Hepatocyte (in vitro differentiated cells): ENCODE measurements around the gene C20orf144. TPM values are rescaled to one million over a fixed set of nuclear protein-coding genes. Genes with fewer than 3 reads are reported as not detected.
"Not testable (repeated sequence)": the region's sequence is repeated elsewhere in the genome, so short reads cannot be mapped to it uniquely, and the experiment has no call there.

Experiments
- DNase-seq: peaks from one replicate; pipeline ENCODE4 v3.0.0-alpha.2; 2016; ENCODE audit warnings: low spot score
- H2AFZ ChIP-seq: fragments of 200-600 bp; sonication (generic); 2 replicates; pipeline ENCODE4 v1.6.0; 2016; ENCODE audit warnings: antibody characterized with exemption, mild to moderate bottlenecking
- H3K27ac ChIP-seq: fragments of 200-600 bp; sonication (generic); 2 replicates; pipeline ENCODE4 v1.5.1; 2016; ENCODE audit warnings: mild to moderate bottlenecking
- H3K27me3 ChIP-seq: fragments of 200-600 bp; sonication (generic); 2 replicates; pipeline ENCODE4 v1.6.1; 2016
- H3K36me3 ChIP-seq: fragments of 200-600 bp; sonication (generic); replicated peaks from 2 replicates; pipeline ENCODE4 v1.5.1; 2016; ENCODE audit warnings: low read depth; ENCODE audit not compliant: insufficient read depth
- H3K4me1 ChIP-seq: fragments of 200-600 bp; sonication (generic); 2 replicates; pipeline ENCODE4 v1.5.1; 2016; ENCODE audit warnings: mild to moderate bottlenecking, moderate library complexity; ENCODE audit not compliant: insufficient read depth
- H3K4me2 ChIP-seq: fragments of 200-600 bp; sonication (generic); 2 replicates; pipeline ENCODE4 v1.6.0; 2016
- H3K4me3 ChIP-seq: fragments of 200-600 bp; sonication (generic); 2 replicates; pipeline ENCODE4 v1.5.1; 2016; ENCODE audit warnings: mild to moderate bottlenecking
- H3K79me2 ChIP-seq: fragments of 200-600 bp; sonication (generic); 2 replicates; pipeline ENCODE4 v1.6.0; 2017; ENCODE audit warnings: mild to moderate bottlenecking
- H3K9me2 ChIP-seq: fragments of 200-600 bp; sonication (generic); replicated peaks from 2 replicates; pipeline ENCODE4 v1.6.0; 2017; ENCODE audit warnings: mild to moderate bottlenecking; ENCODE audit not compliant: insufficient read depth
- H3K9me3 ChIP-seq: fragments of 200-600 bp; sonication (generic); 2 replicates; pipeline ENCODE4 v1.5.1; 2016; ENCODE audit warnings: low read depth, mild to moderate bottlenecking
- H4K20me1 ChIP-seq: fragments of 200-600 bp; sonication (generic); 2 replicates; pipeline ENCODE4 v1.6.0; 2016; ENCODE audit warnings: mild to moderate bottlenecking; ENCODE audit not compliant: insufficient read depth, poor library complexity, severe bottlenecking
- CTCF ChIP-seq: fragments of 200-600 bp; sonication (generic); IDR thresholded peaks from 2 replicates; pipeline ENCODE4 v1.5.1; 2016; ENCODE audit warnings: antibody characterized with exemption, mild to moderate bottlenecking; ENCODE audit not compliant: poor library complexity
- EZH2 ChIP-seq: fragments of 200-600 bp; sonication (generic); IDR thresholded peaks from 2 replicates; pipeline ENCODE4 v1.6.1; 2016; ENCODE audit warnings: antibody characterized with exemption, mild to moderate bottlenecking, borderline replicate concordance
- EZH2phosphoT487 ChIP-seq: fragments of 200-600 bp; sonication (generic); IDR thresholded peaks from one replicate; pipeline ENCODE4 v1.6.1; 2018; ENCODE audit warnings: antibody characterized with exemption, mild to moderate bottlenecking, low read depth, moderate library complexity; ENCODE audit not compliant: unreplicated experiment, severe bottlenecking
- WGBS: methylation state at CpG from one replicate; pipeline ENCODE4 v1.1.6; 2016; ENCODE audit warnings: low lambda C conversion rate; ENCODE audit errors: missing lambda C conversion rate; 5-methylcytosine and 5-hydroxymethylcytosine counted together
- polyA plus RNA-seq: library from polyadenylated mRNA; unstranded; fragments of >200 nt; fragmentation: Nextera tagmentation; extraction: Ambion mirVana; gene quantifications from 2 replicates; pipeline ENCODE4 v1.2.1, GENCODE V29; 2016
- total RNA-seq: library from RNA; depleted of rRNA; stranded (reverse); fragments of >200 nt; gene quantifications from 2 replicates; pipeline ENCODE4 v1.2.3, GENCODE V29; 2014

The C20orf144 gene
- total and polyA plus RNA-seq, 2 experiments from 2014 or later = 0.30 to 0.46 TPM

DNA sequence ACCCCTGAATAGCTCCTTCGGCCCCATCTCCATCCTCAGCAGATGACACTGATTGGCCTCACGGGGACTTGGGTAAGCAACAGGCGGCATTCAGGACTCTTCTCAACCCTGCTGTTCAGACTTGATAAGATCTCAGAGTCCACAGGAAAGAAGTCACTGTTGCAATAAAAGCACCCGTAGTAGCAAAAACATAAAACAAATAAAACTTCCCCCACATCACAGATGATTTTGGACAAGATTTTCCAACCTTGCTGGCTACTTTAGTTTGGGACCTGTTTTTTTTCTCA, 17.1 kb upstream of the C20orf144 start:
- Histone ChIP-seq H3K27me3 (no peaks in the 10 kb centered on the region), H3K9me2 (no peaks in the 10 kb centered on the region), H4K20me1 (no peaks in the 10 kb centered on the region), H3K27ac (no peak overlapping the region), H3K4me3 (no peak overlapping the region), H3K4me1 (no peaks in the 10 kb centered on the region), H3K36me3 (no peaks in the 10 kb centered on the region), H3K4me2 (no peak overlapping the region), H3K9me3 (no peaks in the 10 kb centered on the region), H3K79me2 (no peaks in the 10 kb centered on the region), H2AFZ (no peak overlapping the region)
- WGBS = 79% methylated on average over 4 of the region's 4 CpGs
- TF ChIP-seq EZH2phosphoT487 (no peak), CTCF (no peak), EZH2 (no peak)
- no peak for DNase-seq

DNA sequence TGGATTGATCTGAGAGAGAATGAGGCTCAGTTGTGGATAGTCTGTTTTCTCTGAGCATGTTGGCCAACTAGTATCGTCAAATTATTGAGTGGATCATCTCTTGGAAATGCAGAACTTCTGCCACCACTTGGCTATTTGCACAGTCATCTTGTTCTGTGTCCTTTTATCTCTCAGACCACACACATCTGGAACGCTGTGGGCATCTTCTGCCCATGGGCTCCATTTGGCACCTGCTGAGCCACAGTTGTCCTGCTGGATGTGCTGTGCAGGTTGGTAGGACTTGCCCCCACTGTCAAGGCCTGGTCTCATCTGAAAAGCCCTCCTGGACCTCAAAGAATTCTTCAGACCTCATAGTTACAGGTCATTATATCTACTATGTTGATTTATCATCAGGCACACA, 16.7 kb upstream of the C20orf144 start:
- H4K20me1 ChIP-seq = no peaks in the 10 kb centered on the region
- H3K27ac ChIP-seq = no peak overlapping the region
- no peaks in the 10 kb centered on the region for H3K27me3 ChIP-seq
- H2AFZ ChIP-seq = no peak overlapping the region
- no peak for DNase-seq
- no peaks in the 10 kb centered on the region for H3K36me3 ChIP-seq
- no peaks in the 10 kb centered on the region for H3K9me2 ChIP-seq
- H3K4me1 ChIP-seq = no peaks in the 10 kb centered on the region
- H3K4me2 ChIP-seq = no peak overlapping the region
- TF ChIP-seq EZH2phosphoT487 (no peak), EZH2 (no peak)
- H3K9me3 ChIP-seq = no peaks in the 10 kb centered on the region
- H3K4me3 ChIP-seq = no peak overlapping the region
- H3K79me2 ChIP-seq = no peaks in the 10 kb centered on the region
- 96% methylated on average over 2 of the region's 2 CpGs for WGBS

GRCh38 chr20:33646191-33646590, 15.9 kb upstream of the C20orf144 start:
- H3K4me2 ChIP-seq = no peak overlapping the region
- no peaks in the 10 kb centered on the region for H3K9me3 ChIP-seq
- WGBS = over 99% methylated on average over 5 of the region's 5 CpGs
- H3K4me3 ChIP-seq = no peak overlapping the region
- no peak for TF ChIP-seq CTCF
- TF ChIP-seq EZH2phosphoT487 = no peak
- TF ChIP-seq EZH2 = no peak
- H3K79me2 ChIP-seq = no peaks in the 10 kb centered on the region
- no peak for DNase-seq
- no peaks in the 10 kb centered on the region for H4K20me1 ChIP-seq
- no peak overlapping the region for H3K27ac ChIP-seq
- H2AFZ ChIP-seq = no peak overlapping the region
- no peaks in the 10 kb centered on the region for H3K4me1 ChIP-seq
- no peaks in the 10 kb centered on the region for H3K36me3 ChIP-seq
- H3K27me3 ChIP-seq = no peaks in the 10 kb centered on the region
- H3K9me2 ChIP-seq = no peaks in the 10 kb centered on the region

DNA sequence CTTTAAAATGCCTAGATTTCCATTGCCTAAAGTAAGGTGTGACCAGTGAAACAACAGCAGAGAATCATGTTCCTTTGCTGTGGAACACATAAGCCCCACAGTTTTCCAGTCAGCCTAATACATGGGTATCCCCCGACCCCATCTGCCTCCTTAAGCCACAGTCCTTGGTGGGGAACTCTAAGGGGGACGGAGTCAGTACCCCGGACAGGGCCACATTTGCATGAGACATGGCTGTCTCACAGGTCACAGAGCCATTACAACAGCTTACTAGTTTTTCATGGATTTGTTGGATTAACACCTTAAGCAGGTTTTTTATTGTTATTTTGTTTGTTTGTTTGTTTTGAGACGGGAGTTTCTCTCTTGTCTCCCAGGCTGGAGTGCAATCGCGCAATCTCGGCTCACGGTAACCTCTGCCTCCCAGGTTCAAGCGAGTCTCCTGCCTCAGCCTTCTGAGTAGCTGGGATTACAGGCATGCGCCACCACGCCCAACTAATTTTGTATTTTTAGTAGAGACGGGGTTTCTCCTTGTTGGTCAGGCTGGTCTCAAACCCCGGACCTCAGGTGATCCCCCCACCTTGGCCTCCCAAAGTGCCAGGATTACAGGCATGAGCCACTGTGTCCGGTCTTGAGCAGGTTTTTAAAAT, 15.0 kb upstream of the C20orf144 start:
- H3K36me3 ChIP-seq, H3K9me3 ChIP-seq, H3K4me2 ChIP-seq, H4K20me1 ChIP-seq, DNase-seq, H3K4me3 ChIP-seq, H3K27me3 ChIP-seq, H3K27ac ChIP-seq, H3K79me2 ChIP-seq, H2AFZ ChIP-seq, H3K4me1 ChIP-seq, H3K9me2 ChIP-seq: not testable (repeated sequence)
- 86% methylated on average over 14 of the region's 14 CpGs for WGBS
